HepG2 (cell line): Measurements from ENCODE around the gene CHN2. TPM values are rescaled to one million over a fixed set of nuclear protein-coding genes. Genes with fewer than 3 reads are reported as not detected.

Experiments used
- ATAC-seq: fragments of 200-7000 bp; cut with Tn5 transposase; 3 replicates; pipeline ENCODE4 v1.9.1; 2020; ENCODE audit warnings: mild to moderate bottlenecking, moderate library complexity
- BruUV-seq: library from RNA; stranded (reverse); fragments of 400-500 nt; replicated peaks from 2 replicates; lab custom pipeline; 2021; lab: Mats Ljungman, UMichigan
- CTCF ChIA-PET: fragments of 300-600 bp; formaldehyde crosslinking; extraction: SDS; loops from one replicate; lab custom pipeline; 2021; ENCODE audit warnings: low total read pairs, inconsistent platforms, low intra/inter-chr PET ratio; lab: Yijun Ruan, JAX
- POLR2A ChIA-PET: fragments of 350-600 bp; sonication (Branson Sonifier 250); formaldehyde crosslinking; loops from one replicate; lab custom pipeline; 2020; ENCODE audit warnings: antibody characterized with exemption, inconsistent platforms; lab: Yijun Ruan, JAX
- DNase-seq: peaks from one replicate; pipeline ENCODE4 v3.0.0-alpha.2; 2015; ENCODE audit warnings: low spot score
- FAIRE-seq: peaks from 3 replicates; lab custom pipeline; 2011; peaks lifted over from hg19 to GRCh38; lab: Jason Lieb, UNC
- H2AFZ ChIP-seq: one replicate; pipeline ENCODE4 v1.6.1; 2011; ENCODE audit warnings: low read length, inconsistent platforms
- H3K27ac ChIP-seq: fragments of 300-600 bp; 3 replicates; pipeline ENCODE4 v1.8.0; 2011; ENCODE audit warnings: mixed run types, mild to moderate bottlenecking, mixed read lengths, low read length, inconsistent platforms; ENCODE audit not compliant: insufficient read depth; ENCODE audit errors: extremely low read length
- H3K27me3 ChIP-seq, 2 experiments: fragments of 200-600 bp in 1 of 2; 2 replicates in 1 of 2; 3 replicates in 1 of 2; pipeline versions ENCODE4 v1.6.0 to v1.8.0; 2011; ENCODE audit warnings: low read length in 2 of 2, mild to moderate bottlenecking in 2 of 2, moderate library complexity in 2 of 2, inconsistent platforms in 1 of 2; ENCODE audit not compliant: insufficient read depth in 2 of 2, control insufficient read depth in 1 of 2
- H3K36me3 ChIP-seq, 2 experiments: fragments of 200-600 bp in 1 of 2; replicated peaks in 1 of 2; 2 replicates in 1 of 2; 3 replicates in 1 of 2; pipeline versions ENCODE4 v1.5.1 to v1.8.0; 2011; ENCODE audit warnings: low read length in 2 of 2, inconsistent platforms in 1 of 2; ENCODE audit not compliant: insufficient read depth in 2 of 2, control insufficient read depth in 1 of 2
- H3K4me1 ChIP-seq: 2 replicates; pipeline ENCODE4 v1.5.1; 2012; ENCODE audit warnings: low read length, inconsistent platforms; ENCODE audit not compliant: insufficient read depth
- H3K4me2 ChIP-seq: 2 replicates; pipeline ENCODE4 v1.6.0; 2011; ENCODE audit warnings: low read depth, low read length, inconsistent platforms
- H3K4me3 ChIP-seq, 3 experiments: fragments of 200-600 bp in 1 of 3; sonication (generic), shearing (Covaris generic) in 1 of 3; replicated peaks in 1 of 3; 2 replicates each; pipeline ENCODE4 v1.5.1; 2011 to 2016; ENCODE audit warnings: low read length in 3 of 3, inconsistent platforms in 2 of 3, low read depth in 2 of 3, mild to moderate bottlenecking in 2 of 3, control low read depth in 1 of 3, mixed read lengths in 1 of 3; ENCODE audit not compliant: insufficient read depth in 1 of 3
- H3K79me2 ChIP-seq: one replicate; pipeline ENCODE4 v1.6.1; 2011; ENCODE audit warnings: low read length, inconsistent platforms; ENCODE audit not compliant: insufficient read depth
- H3K9ac ChIP-seq: 2 replicates; pipeline ENCODE4 v1.6.0; 2011; ENCODE audit warnings: mild to moderate bottlenecking, low read depth, low read length, inconsistent platforms; ENCODE audit not compliant: insufficient read depth
- H3K9me3 ChIP-seq: 2 replicates; pipeline ENCODE4 v1.5.1; 2012; ENCODE audit warnings: mild to moderate bottlenecking, low read length
- H4K20me1 ChIP-seq: 2 replicates; pipeline ENCODE4 v1.6.0; 2011; ENCODE audit warnings: inconsistent platforms, mild to moderate bottlenecking, low read length, moderate library complexity; ENCODE audit not compliant: insufficient read depth
- CAMTA2 ChIP-seq: sonication (generic); formaldehyde crosslinking; IDR thresholded peaks from 2 replicates; pipeline ENCODE4 v1.4.0; 2020; ENCODE audit warnings: mild to moderate bottlenecking, missing genetic modification reagents, borderline replicate concordance
- E2F5 ChIP-seq: sonication (generic); formaldehyde crosslinking; conservative IDR thresholded peaks from 2 replicates; pipeline ENCODE4 v1.4.0; 2020; ENCODE audit warnings: missing genetic modification reagents
- SP4 ChIP-seq: sonication (generic); formaldehyde crosslinking; IDR thresholded peaks from 2 replicates; pipeline ENCODE4 v1.8.1; 2023; ENCODE audit warnings: mild to moderate bottlenecking, missing genetic modification reagents
- ZNF10 ChIP-seq: sonication (generic); formaldehyde crosslinking; IDR thresholded peaks from 2 replicates; pipeline ENCODE4 v1.4.0; 2020; ENCODE audit warnings: mild to moderate bottlenecking, low read depth, missing genetic modification reagents, borderline replicate concordance
- ZNF205 ChIP-seq: IDR thresholded peaks from 2 replicates; pipeline ENCODE4 v1.6.1; 2018; ENCODE audit warnings: missing biosample characterization, missing genetic modification reagents
- ZNF350 ChIP-seq: sonication (generic); formaldehyde crosslinking; IDR thresholded peaks from 2 replicates; pipeline ENCODE4 v1.4.0; 2020; ENCODE audit warnings: mild to moderate bottlenecking, low read depth, missing genetic modification reagents, borderline replicate concordance
- WGBS: methylation state at CpG from one replicate; pipeline ENCODE4 v1.1.6; 2017; ENCODE audit warnings: low lambda C conversion rate; 5-methylcytosine and 5-hydroxymethylcytosine counted together
- in situ Hi-C: cut with HindIII; loops from 2 replicates; pipeline ENCODE4 v1.10.0; 2017; ENCODE audit warnings: low pct_unique_long_range_greater_than_20kb; ENCODE audit not compliant: extremely low pct_ligation_motif_present
- intact Hi-C: fragments of 100-400 bp; cut with micrococcal nuclease; formaldehyde crosslinking; loops from one replicate; pipeline ENCODE4 v1.10.0; 2022; ENCODE audit not compliant: unreplicated experiment
- polyA plus RNA-seq, 8 experiments: library from polyadenylated mRNA; depleted of rRNA in 3 of 8; stranded (reverse) in 7 of 8; unstranded in 1 of 8; fragments of >200 nt; fragmentation: Illumina TruSeq in 4 of 8; extraction: Trizol in 4 of 8; gene quantifications; 2 replicates each; pipeline versions ENCODE4 v1.2.1 to v1.2.3, GENCODE V29; 2011 to 2016; ENCODE audit warnings: low read depth in 4 of 8, missing spikeins in 1 of 8, mixed read lengths in 1 of 8; ENCODE audit not compliant: insufficient read depth in 1 of 8
- total RNA-seq, 5 experiments: library from RNA; depleted of rRNA; stranded (reverse); fragments of >200 nt; fragmentation: Illumina TruSeq; extraction: Trizol; gene quantifications; 2 replicates each; pipeline ENCODE4 v1.2.3, GENCODE V29; 2016; ENCODE audit warnings: low read depth in 1 of 5
- TF ChIP-seq, protein P1 (sequence below): sonication (generic); formaldehyde crosslinking; IDR thresholded peaks from 2 replicates; pipeline ENCODE4 v1.5.0; 2020; ENCODE audit warnings: mild to moderate bottlenecking, missing genetic modification reagents, moderate library complexity

CHN2 gene
- total and polyA plus RNA-seq, 2 of the 13 experiments (the other 11 are each of a cell fraction or from before 2014, with no cell fraction given): 23.5 to 30.5 TPM

GRCh38 chr7:29282819-29283414, 88.3 kb downstream of the CHN2 start (continued):
- TF ChIP-seq CAMTA2 (no peak), E2F5 (CRISPR knock-in tag) (no peak), ZNF350 (no peak), SP4 (CRISPR knock-in tag) (no peak)
- TF ChIP-seq, protein P1, sequence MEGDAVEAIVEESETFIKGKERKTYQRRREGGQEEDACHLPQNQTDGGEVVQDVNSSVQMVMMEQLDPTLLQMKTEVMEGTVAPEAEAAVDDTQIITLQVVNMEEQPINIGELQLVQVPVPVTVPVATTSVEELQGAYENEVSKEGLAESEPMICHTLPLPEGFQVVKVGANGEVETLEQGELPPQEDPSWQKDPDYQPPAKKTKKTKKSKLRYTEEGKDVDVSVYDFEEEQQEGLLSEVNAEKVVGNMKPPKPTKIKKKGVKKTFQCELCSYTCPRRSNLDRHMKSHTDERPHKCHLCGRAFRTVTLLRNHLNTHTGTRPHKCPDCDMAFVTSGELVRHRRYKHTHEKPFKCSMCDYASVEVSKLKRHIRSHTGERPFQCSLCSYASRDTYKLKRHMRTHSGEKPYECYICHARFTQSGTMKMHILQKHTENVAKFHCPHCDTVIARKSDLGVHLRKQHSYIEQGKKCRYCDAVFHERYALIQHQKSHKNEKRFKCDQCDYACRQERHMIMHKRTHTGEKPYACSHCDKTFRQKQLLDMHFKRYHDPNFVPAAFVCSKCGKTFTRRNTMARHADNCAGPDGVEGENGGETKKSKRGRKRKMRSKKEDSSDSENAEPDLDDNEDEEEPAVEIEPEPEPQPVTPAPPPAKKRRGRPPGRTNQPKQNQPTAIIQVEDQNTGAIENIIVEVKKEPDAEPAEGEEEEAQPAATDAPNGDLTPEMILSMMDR (CRISPR knock-in tag): no peak

DNA sequence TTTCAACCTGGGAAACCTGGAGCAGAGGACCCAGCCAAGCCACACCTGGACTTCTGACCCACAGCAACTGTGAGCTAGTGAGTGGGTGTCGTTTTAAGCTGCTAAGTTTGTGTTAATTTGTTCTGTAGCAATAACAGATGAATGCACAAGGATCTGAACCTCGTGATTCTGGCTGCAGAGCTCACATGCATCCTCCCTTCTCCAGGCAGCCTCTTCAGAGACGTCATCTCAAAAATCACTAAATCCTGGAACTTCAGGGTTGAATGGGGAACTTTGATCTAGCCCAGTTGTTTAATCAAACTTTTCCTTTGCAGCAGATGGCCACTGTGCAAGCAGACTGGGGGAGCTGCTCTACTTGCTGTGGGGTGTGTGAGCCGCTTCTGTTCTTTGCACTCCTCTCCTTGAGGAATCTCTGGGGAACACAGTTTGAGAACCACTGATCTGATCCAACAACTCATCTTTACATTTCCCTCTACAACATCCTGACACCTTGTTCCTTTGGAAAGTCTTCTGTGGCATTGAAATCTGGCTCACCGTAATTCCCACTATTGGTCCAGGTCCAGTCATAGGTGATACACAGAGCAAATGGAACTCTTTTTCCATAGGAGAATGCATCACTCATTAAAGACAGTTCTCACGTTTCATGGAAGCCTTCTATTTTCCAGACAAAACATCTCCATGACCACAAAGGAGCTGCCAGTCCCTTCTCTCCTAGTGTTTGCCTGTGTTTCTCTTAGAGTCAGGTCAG, 90.3 kb downstream of the CHN2 start:
- 67% methylated on average over 6 of the region's 6 CpGs for WGBS
- Histone ChIP-seq H3K36me3 (peaks cover 4 to 8% of the 10 kb centered on the region in 2 experiments; a peak in 2 of 5 replicates), H3K27me3 (no peaks in the 10 kb centered on the region), H3K4me2 (no peak overlapping the region), H4K20me1 (no peaks in the 10 kb centered on the region), H3K79me2 (peaks cover 31% of the 10 kb centered on the region), H3K27ac (peak overlapping the region; percentile 39), H3K9ac (no peak overlapping the region), H3K4me3 (no peak overlapping the region), H3K4me1 (peaks cover 58% of the 10 kb centered on the region), H3K9me3 (no peaks in the 10 kb centered on the region), H2AFZ (no peak overlapping the region)
- no TSS peak for BruUV-seq
- no peak for DNase-seq
- peak; percentile 34; the same call in 2 of the 3 replicates for ATAC-seq
- TF ChIP-seq ZNF205 (CRISPR knock-in tag) (peak; percentile 82), ZNF10 (CRISPR knock-in tag) (no peak)
- CTCF ChIA-PET: no interaction called here
- FAIRE-seq: no peak
- POLR2A ChIA-PET: no interaction called here
- intact Hi-C loops: no loop called here
- in situ Hi-C loops: no loop called here
